Osteoblast (primary cell): ENCODE measurements around the gene AP1S3. TPM values are rescaled to one million over a fixed set of nuclear protein-coding genes. Genes with fewer than 3 reads are reported as not detected.

Experiments used
- DNase-seq: peaks from one replicate; pipeline ENCODE4 v3.0.0; 2011; ENCODE audit warnings: low spot score, mixed read lengths; ENCODE audit not compliant: insufficient read length; ENCODE audit errors: missing footprints
- H2AFZ ChIP-seq: 2 replicates; pipeline ENCODE4 v1.6.0; 2011; ENCODE audit warnings: mild to moderate bottlenecking, low read length
- H3K27ac ChIP-seq: 2 replicates; pipeline ENCODE4 v1.5.1; 2011; ENCODE audit warnings: mild to moderate bottlenecking, low read depth, low read length, moderate library complexity
- H3K27me3 ChIP-seq: 2 replicates; pipeline ENCODE4 v1.6.0; 2012; ENCODE audit warnings: mild to moderate bottlenecking, control low read depth, inconsistent platforms, low read length, moderate library complexity; ENCODE audit not compliant: insufficient read depth
- H3K36me3 ChIP-seq: 2 replicates; pipeline ENCODE4 v1.5.1; 2011; ENCODE audit warnings: mild to moderate bottlenecking, low read length, control low read depth, moderate library complexity; ENCODE audit not compliant: insufficient read depth
- H3K4me1 ChIP-seq: 2 replicates; pipeline ENCODE4 v1.5.1; 2011; ENCODE audit warnings: mild to moderate bottlenecking, low read length, control low read depth, moderate library complexity; ENCODE audit not compliant: insufficient read depth
- H3K4me2 ChIP-seq: 2 replicates; pipeline ENCODE4 v1.6.0; 2011; ENCODE audit warnings: mild to moderate bottlenecking, low read length; ENCODE audit not compliant: insufficient read depth
- H3K4me3 ChIP-seq: fragments of 200-600 bp; sonication (generic); 3 replicates; pipeline ENCODE4 v1.5.1; 2012; ENCODE audit warnings: mild to moderate bottlenecking, low read length, inconsistent platforms; ENCODE audit not compliant: insufficient read depth
- H3K79me2 ChIP-seq: 2 replicates; pipeline ENCODE4 v1.6.0; 2012; ENCODE audit warnings: mild to moderate bottlenecking, low read length, control low read depth, inconsistent platforms; ENCODE audit not compliant: insufficient read depth
- H3K9me3 ChIP-seq: 2 replicates; pipeline ENCODE4 v1.5.1; 2011; ENCODE audit warnings: low read depth, low read length, control low read depth
- H4K20me1 ChIP-seq: 2 replicates; pipeline ENCODE4 v1.6.0; 2012; ENCODE audit warnings: mild to moderate bottlenecking, low read length, control low read depth; ENCODE audit not compliant: insufficient read depth
- CTCF ChIP-seq: IDR thresholded peaks from 2 replicates; pipeline ENCODE4 v1.5.1; 2011; ENCODE audit warnings: mild to moderate bottlenecking, low read depth, low read length, moderate library complexity; ENCODE audit errors: extremely low read depth
- total RNA-seq: library from RNA; depleted of rRNA; stranded (reverse); fragments of >200 nt; gene quantifications from 2 replicates; pipeline ENCODE4 v1.2.3, GENCODE V29; 2012

The AP1S3 gene
- total RNA-seq, 1 donor, result 2.2 TPM

GRCh38 chr2:223732346-223732745 lies 105.0 kb downstream of the AP1S3 start:
- no peaks in the 10 kb centered on the region for H3K9me3 ChIP-seq
- no peaks in the 10 kb centered on the region for H3K79me2 ChIP-seq
- no peaks in the 10 kb centered on the region for H4K20me1 ChIP-seq
- no peak overlapping the region for H3K4me2 ChIP-seq
- H3K36me3 ChIP-seq, result no peaks in the 10 kb centered on the region
- H3K4me1 ChIP-seq, result peaks cover 38% of the 10 kb centered on the region
- no peak for DNase-seq
- no peak for TF ChIP-seq CTCF
- H3K27ac ChIP-seq, result peak overlapping the region; percentile 73
- H3K27me3 ChIP-seq, result no peaks in the 10 kb centered on the region
- H2AFZ ChIP-seq, result no peak overlapping the region
- no peak overlapping the region for H3K4me3 ChIP-seq

GRCh38 chr2:223731503-223731902 lies 105.9 kb downstream of the AP1S3 start:
- Histone ChIP-seq H4K20me1 (no peaks in the 10 kb centered on the region), H3K9me3 (no peaks in the 10 kb centered on the region), H3K4me3 (no peak overlapping the region), H3K27me3 (no peaks in the 10 kb centered on the region), H3K79me2 (no peaks in the 10 kb centered on the region), H3K36me3 (no peaks in the 10 kb centered on the region), H2AFZ (peak overlapping the region; percentile 56), H3K4me2 (peak overlapping the region; percentile 19), H3K27ac (peak overlapping the region; percentile 73), H3K4me1 (peaks cover 30% of the 10 kb centered on the region)
- DNase-seq, result peak; percentile 54
- no peak for TF ChIP-seq CTCF

- Histone ChIP-seq H3K79me2 (no peaks in the 10 kb centered on the region), H3K4me2 (no peak overlapping the region), H3K9me3 (no peaks in the 10 kb centered on the region), H3K27ac (no peak overlapping the region), H3K4me3 (no peak overlapping the region), H3K36me3 (no peaks in the 10 kb centered on the region), H3K27me3 (no peaks in the 10 kb centered on the region), H4K20me1 (no peaks in the 10 kb centered on the region), H3K4me1 (peaks cover 27% of the 10 kb centered on the region), H2AFZ (no peak overlapping the region)
- TF ChIP-seq CTCF, result no peak
- no peak for DNase-seq
These were observed 107.6 kb downstream of the AP1S3 start for GRCh38 chr2:223729781-223730180.

- H3K4me1 ChIP-seq, result peaks cover 30% of the 10 kb centered on the region
- H3K4me2 ChIP-seq, result no peak overlapping the region
- H3K27ac ChIP-seq, result peak overlapping the region; percentile 8
- peak; percentile 65 for TF ChIP-seq CTCF
- H3K4me3 ChIP-seq, result no peak overlapping the region
- H3K36me3 ChIP-seq, result no peaks in the 10 kb centered on the region
- DNase-seq, result peak; percentile 59
- no peak overlapping the region for H2AFZ ChIP-seq
- no peaks in the 10 kb centered on the region for H3K27me3 ChIP-seq
- no peaks in the 10 kb centered on the region for H4K20me1 ChIP-seq
- no peaks in the 10 kb centered on the region for H3K9me3 ChIP-seq
- no peaks in the 10 kb centered on the region for H3K79me2 ChIP-seq
These were observed 109.8 kb downstream of the AP1S3 start for GRCh38 chr2:223727562-223727961.
